K562 (cell line): ENCODE data around the gene LIMS3. TPM values are rescaled to one million over a fixed set of nuclear protein-coding genes. Genes with fewer than 3 reads are reported as not detected.
"Not testable (repeated sequence)": the region's sequence is repeated elsewhere in the genome, so short reads cannot be mapped to it uniquely, and the experiment has no call there.

Experiments used
- ATAC-seq: fragments of 200-7000 bp; cut with Tn5 transposase; 3 replicates; pipeline ENCODE4 v1.9.1; 2020; ENCODE audit warnings: moderate library complexity
- Bru-seq: library from RNA; stranded (reverse); fragments of 400-500 nt; gene quantifications from one replicate; lab custom pipeline; 2021; lab: Mats Ljungman, UMichigan
- BruChase-seq, 2 experiments: library from RNA; stranded (reverse); fragments of 400-500 nt; gene quantifications; one replicate each; lab custom pipeline; 2021; lab: Mats Ljungman, UMichigan
- BruUV-seq: library from RNA; stranded (reverse); fragments of 400-500 nt; replicated peaks from 2 replicates; lab custom pipeline; 2021; lab: Mats Ljungman, UMichigan
- CTCF ChIA-PET: fragments of 300-600 bp; formaldehyde crosslinking; extraction: SDS; loops from one replicate; lab custom pipeline; 2021; ENCODE audit warnings: low intra/inter-chr PET ratio; lab: Yijun Ruan, JAX
- POLR2A ChIA-PET: fragments of 300-600, 350-650 bp; sonication (Branson Sonifier 250); formaldehyde crosslinking; extraction: SDS; loops from one replicate; lab custom pipeline; 2021; ENCODE audit warnings: antibody characterized with exemption, inconsistent platforms; lab: Yijun Ruan, JAX
- DNase-seq, 4 experiments: peaks; one replicate each; pipeline versions ENCODE4 v3.0.0 to v3.0.0-alpha.2; 2011 to 2018; ENCODE audit warnings: low spot score in 3 of 4, mixed read lengths in 3 of 4; ENCODE audit errors: extremely low read depth in 1 of 4
- FAIRE-seq: peaks from 2 replicates; lab custom pipeline; 2011; peaks lifted over from hg19 to GRCh38; lab: Jason Lieb, UNC
- H2AFZ ChIP-seq: 2 replicates; pipeline ENCODE4 v1.6.0; 2011; ENCODE audit warnings: low read depth, low read length, control low read depth, inconsistent platforms
- H3K27ac ChIP-seq: fragments of 200-600 bp; 3 replicates; pipeline ENCODE4 v1.8.0; 2011; ENCODE audit warnings: low read depth, mild to moderate bottlenecking, control low read depth, inconsistent platforms, low read length, moderate library complexity, mixed read lengths; ENCODE audit errors: extremely low read depth
- H3K27me3 ChIP-seq, 2 experiments: fragments of 300-600 bp in 1 of 2; 2 replicates in 1 of 2; 3 replicates in 1 of 2; pipeline versions ENCODE4 v1.6.0 to v1.8.0; 2011; ENCODE audit warnings: inconsistent platforms in 2 of 2, low read length in 2 of 2, mild to moderate bottlenecking in 1 of 2, mixed read lengths in 1 of 2, moderate library complexity in 1 of 2; ENCODE audit not compliant: control insufficient read depth in 2 of 2, insufficient read depth in 2 of 2
- H3K36me3 ChIP-seq: fragments of 300-600 bp; 3 replicates; pipeline ENCODE4 v1.8.0; 2011; ENCODE audit warnings: mild to moderate bottlenecking, low read length, inconsistent platforms; ENCODE audit not compliant: control insufficient read depth, insufficient read depth
- H3K4me1 ChIP-seq, 2 experiments: fragments of 200-600 bp in 1 of 2; replicated peaks in 1 of 2; 2 replicates in 1 of 2; 3 replicates in 1 of 2; pipeline versions ENCODE4 v1.5.1 to v1.8.0; 2011; ENCODE audit warnings: inconsistent platforms in 2 of 2, low read length in 2 of 2, mild to moderate bottlenecking in 1 of 2, mixed read lengths in 1 of 2, moderate library complexity in 1 of 2; ENCODE audit not compliant: control insufficient read depth in 2 of 2, insufficient read depth in 2 of 2
- H3K4me2 ChIP-seq: 2 replicates; pipeline ENCODE4 v1.6.1; 2011; ENCODE audit warnings: low read length, control low read depth, inconsistent platforms, mixed read lengths; ENCODE audit not compliant: insufficient read depth
- H3K4me3 ChIP-seq: fragments of 200-600 bp; sonication (generic), shearing (Covaris generic); 2 replicates; pipeline ENCODE4 v1.5.1; 2016; ENCODE audit warnings: control low read depth, inconsistent platforms
- H3K79me2 ChIP-seq: fragments of 200-600 bp; 3 replicates; pipeline ENCODE4 v1.8.0; 2011; ENCODE audit warnings: low read length, inconsistent platforms; ENCODE audit not compliant: control insufficient read depth, insufficient read depth
- H3K9ac ChIP-seq, 2 experiments: 2 replicates each; pipeline versions ENCODE4 v1.6.0 to v1.6.1; 2011; ENCODE audit warnings: low read depth in 2 of 2, low read length in 2 of 2, control low read depth in 1 of 2, inconsistent platforms in 1 of 2, mild to moderate bottlenecking in 1 of 2, mixed read lengths in 1 of 2; ENCODE audit not compliant: insufficient read depth in 1 of 2
- H3K9me1 ChIP-seq: one replicate; pipeline ENCODE4 v1.6.0; 2011; ENCODE audit warnings: inconsistent platforms, mild to moderate bottlenecking, low read length, moderate library complexity; ENCODE audit not compliant: control insufficient read depth, insufficient read depth
- H3K9me3 ChIP-seq: replicated peaks from 2 replicates; pipeline ENCODE4 v1.5.1; 2011; ENCODE audit warnings: low read depth, low read length, inconsistent platforms; ENCODE audit not compliant: control insufficient read depth, insufficient read depth
- H4K20me1 ChIP-seq: replicated peaks from 2 replicates; pipeline ENCODE4 v1.6.1; 2011; ENCODE audit warnings: low read length, inconsistent platforms, mixed read lengths; ENCODE audit not compliant: control insufficient read depth, insufficient read depth
- WGBS: fragments of 100-300 bp; shearing (Covaris generic); methylation state at CpG from one replicate; pipeline ENCODE4 v1.1.6; 2016; ENCODE audit warnings: low coverage, mixed read lengths; ENCODE audit not compliant: insufficient coverage; ENCODE audit errors: missing lambda C conversion rate; 5-methylcytosine and 5-hydroxymethylcytosine counted together
- in situ Hi-C: fragments of 300-500 bp; cut with MboI; formaldehyde crosslinking; loops from 4 replicates; pipeline ENCODE4 v1.15.0; 2018; ENCODE audit warnings: inconsistent platforms, mixed read lengths
- intact Hi-C: fragments of 100-400 bp; cut with micrococcal nuclease; formaldehyde crosslinking; loops from 2 replicates; pipeline ENCODE4 v1.14.2; 2022
- long read RNA-seq, 3 experiments: library from polyadenylated mRNA in 2 of 3; library from RNA in 1 of 3; unstranded in 2 of 3; stranded (forward) in 1 of 3; transcript quantifications; one replicate each; pipeline ENCODE4 v2.0.0, GENCODE V29; 2019 to 2022
- polyA minus RNA-seq, 3 experiments: library from RNA; depleted of rRNA, polyadenylated mRNA; stranded (reverse); fragments of >200 nt; gene quantifications; 2 replicates each; pipeline ENCODE4 v1.2.3, GENCODE V29; 2011
- polyA plus RNA-seq, 8 experiments: library from polyadenylated mRNA; depleted of rRNA in 4 of 8; stranded (reverse) in 5 of 8; unstranded in 3 of 8; fragments of >200 nt; fragmentation: Nextera tagmentation in 2 of 8; fragmentation: Illumina TruSeq in 1 of 8; extraction: Ambion mirVana in 2 of 8; extraction: Trizol in 1 of 8; gene quantifications; 2 replicates each; pipeline versions ENCODE4 v1.2.1 to v1.2.3, GENCODE V29; 2011 to 2014; ENCODE audit warnings: inconsistent platforms in 1 of 8, missing spikeins in 1 of 8
- total RNA-seq, 7 experiments: library from RNA; depleted of rRNA in 6 of 7; stranded (reverse); fragments of >200 nt in 6 of 7; fragmentation: Illumina TruSeq in 2 of 7; extraction: Trizol in 2 of 7; gene quantifications; 2 replicates each; pipeline versions ENCODE4 v1.2.1 to v1.2.3, GENCODE V29; 2011 to 2021; ENCODE audit warnings: low replicate concordance in 1 of 7

Gene LIMS3, protein sequence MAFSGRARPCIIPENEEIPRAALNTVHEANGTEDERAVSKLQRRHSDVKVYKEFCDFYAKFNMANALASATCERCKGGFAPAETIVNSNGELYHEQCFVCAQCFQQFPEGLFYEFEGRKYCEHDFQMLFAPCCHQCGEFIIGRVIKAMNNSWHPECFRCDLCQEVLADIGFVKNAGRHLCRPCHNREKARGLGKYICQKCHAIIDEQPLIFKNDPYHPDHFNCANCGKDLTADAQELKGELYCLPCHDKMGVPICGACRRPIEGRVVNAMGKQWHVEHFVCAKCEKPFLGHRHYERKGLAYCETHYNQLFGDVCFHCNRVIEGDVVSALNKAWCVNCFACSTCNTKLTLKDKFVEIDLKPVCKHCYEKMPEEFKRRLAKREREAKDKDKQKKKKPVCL
- 0.67 and 2.2 TPM in 2 replicates for total RNA-seq (2011; cell fraction: chromatin; rRNA removed; ENCODE audit: low replicate concordance)
- total RNA-seq (2011; cell fraction: nucleolus; rRNA removed), result 0.83 and 1.3 TPM in 2 replicates
- 1.9 and 3.6 TPM in 2 replicates for total RNA-seq (2011; cell fraction: nucleoplasm; rRNA removed)
- 0.77 and 1.2 TPM in 2 replicates for total RNA-seq (2014; rRNA removed)
- 2.1 and 2.9 TPM in 2 replicates for total RNA-seq (2014; rRNA removed; fragmentation: Illumina TruSeq; extraction: Trizol)
- total RNA-seq (2015; rRNA removed; fragmentation: Illumina TruSeq; extraction: Trizol), result 0.36 and 2.1 TPM in 2 replicates
- 0.74 and 1.8 TPM in 2 replicates for total RNA-seq (2021)
- 1.5 and 4.5 TPM in 2 replicates for polyA plus RNA-seq (2011; rRNA removed)
- 0.42 and 0.72 TPM in 2 replicates for polyA plus RNA-seq (2011; cell fraction: cytosol; rRNA removed)
- polyA plus RNA-seq (2011; cell fraction: nucleus; rRNA removed), result 0.14 and 0.37 TPM in 2 replicates
- polyA plus RNA-seq (2012), result 0.69 and 2.8 TPM in 2 replicates
- polyA plus RNA-seq (2014; fragmentation: Illumina TruSeq; extraction: Trizol), result 1.2 and 1.5 TPM in 2 replicates
- 1 to 10 TPM; 1.5 to 1.9 TPM for polyA plus RNA-seq (2014; fragmentation: Nextera tagmentation; extraction: Ambion mirVana)
- polyA plus RNA-seq (2014; rRNA removed), result 0.73 and 1.9 TPM in 2 replicates
- polyA minus RNA-seq (2011; rRNA and poly(A)+ RNA removed), result 1.2 and 2.1 TPM in 2 replicates
- polyA minus RNA-seq (2011; cell fraction: cytosol; rRNA and poly(A)+ RNA removed), result 5.0 TPM in 1 of 2 replicates, not detected in the other
- polyA minus RNA-seq (2011; cell fraction: nucleus; rRNA and poly(A)+ RNA removed), result 0.67 and 0.89 TPM in 2 replicates
- Bru-seq, nascent RNA, result not detected
- BruChase-seq, experiment 1, labeled RNA remaining after a 2-hour chase, result not detected
- BruChase-seq, experiment 2, labeled RNA remaining after a 6-hour chase, result not detected
- long read RNA-seq, experiment 1, result 0 reads
- long read RNA-seq, experiment 2, result 0 reads
- long read RNA-seq, experiment 3, result 0 reads

DNA sequence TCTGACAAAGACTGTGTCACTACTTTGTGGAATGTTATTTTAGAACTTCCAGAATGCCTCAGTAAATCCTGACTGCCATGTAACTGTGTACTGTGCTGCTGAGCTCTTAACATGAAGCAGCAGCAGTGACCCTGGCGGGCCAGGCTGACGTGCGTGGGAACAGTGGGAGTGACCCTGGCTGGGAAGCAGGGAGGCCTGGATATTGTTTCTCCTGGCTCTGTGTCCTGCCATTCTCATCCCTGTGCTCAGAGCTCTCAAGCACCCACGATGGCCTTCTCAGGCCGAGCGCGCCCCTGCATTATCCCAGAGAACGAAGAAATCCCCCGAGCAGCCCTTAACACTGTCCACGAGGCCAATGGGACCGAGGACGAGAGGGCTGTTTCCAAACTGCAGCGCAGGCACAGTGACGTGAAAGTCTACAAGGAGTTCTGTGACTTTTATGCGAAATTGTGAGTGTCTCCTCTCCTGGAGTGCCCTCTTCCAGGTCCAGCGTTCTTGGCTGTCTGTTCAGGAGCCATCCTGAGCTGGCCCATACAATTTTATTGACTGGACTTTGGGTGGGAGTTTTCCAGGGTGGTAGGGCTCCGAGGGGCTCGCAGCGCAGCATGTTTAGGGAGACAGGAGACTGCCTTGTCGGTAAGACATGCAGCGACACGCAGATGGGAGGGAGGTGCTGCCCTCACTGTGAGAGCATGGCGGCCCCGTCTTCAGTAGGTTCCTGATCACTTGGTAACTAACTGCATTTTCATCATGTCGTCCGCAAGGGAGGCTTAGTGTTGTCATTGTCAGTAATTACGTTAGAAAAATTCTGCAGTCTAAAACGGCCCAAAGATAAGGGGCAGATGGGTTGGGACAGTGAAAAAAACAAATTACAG lies at the start of gene LIMS3:
LIMS3 (plus strand) TSS at position 227 of the 875 bp plus-strand sequence; CDS start at position 268, 41 bp downstream.
- WGBS, result no CpG with 5 or more reads among the region's 28 CpGs
- H4K20me1 ChIP-seq, H3K27me3 ChIP-seq, CTCF ChIA-PET, H3K27ac ChIP-seq, DNase-seq, H3K4me2 ChIP-seq, H2AFZ ChIP-seq, H3K4me3 ChIP-seq, H3K36me3 ChIP-seq, H3K9me3 ChIP-seq, H3K79me2 ChIP-seq, intact Hi-C loops, H3K9ac ChIP-seq, BruUV-seq, in situ Hi-C loops, H3K4me1 ChIP-seq, H3K9me1 ChIP-seq, POLR2A ChIA-PET, FAIRE-seq: not testable (repeated sequence)
- peak; percentile 82 for ATAC-seq

DNA sequence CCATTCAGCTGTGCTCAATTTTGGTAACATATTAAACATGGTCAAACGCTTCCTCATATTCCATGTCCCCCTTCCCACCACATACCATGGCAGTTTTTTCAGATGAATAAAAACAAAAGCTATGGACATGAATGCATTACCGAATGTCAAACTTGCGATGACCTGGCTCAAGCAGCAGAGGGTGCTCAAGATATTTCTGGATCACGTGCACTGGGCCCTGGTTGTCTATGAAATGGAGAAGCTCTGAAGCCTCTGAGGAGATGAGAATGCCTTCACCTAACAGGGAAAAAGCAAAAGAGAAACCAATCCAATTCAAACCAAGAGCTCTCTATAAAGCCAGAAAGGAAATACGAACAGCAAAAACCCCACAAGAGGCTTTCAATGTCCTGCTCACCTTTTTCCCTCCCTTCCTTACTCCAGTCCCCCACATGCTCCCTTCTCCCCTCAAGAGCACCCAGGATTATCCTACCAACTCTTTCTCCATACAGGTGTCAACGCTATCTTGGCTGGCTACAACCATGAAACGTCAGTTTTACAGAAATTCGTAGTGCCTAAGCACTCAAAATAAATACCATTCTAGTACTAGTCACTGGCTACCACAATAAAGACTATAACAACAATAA lies 27.2 kb upstream of the LIMS3 start:
- H3K9me3 ChIP-seq, H3K79me2 ChIP-seq, in situ Hi-C loops, intact Hi-C loops, H4K20me1 ChIP-seq, H3K4me2 ChIP-seq, H2AFZ ChIP-seq, H3K9me1 ChIP-seq, H3K4me1 ChIP-seq, CTCF ChIA-PET, H3K4me3 ChIP-seq, H3K27me3 ChIP-seq, H3K36me3 ChIP-seq, DNase-seq, H3K27ac ChIP-seq, H3K9ac ChIP-seq, POLR2A ChIA-PET, BruUV-seq: not testable (repeated sequence)
- ATAC-seq, result peak; percentile 88
- WGBS, result no CpG with 5 or more reads among the region's 8 CpGs
- FAIRE-seq, result peak; percentile 81

DNA sequence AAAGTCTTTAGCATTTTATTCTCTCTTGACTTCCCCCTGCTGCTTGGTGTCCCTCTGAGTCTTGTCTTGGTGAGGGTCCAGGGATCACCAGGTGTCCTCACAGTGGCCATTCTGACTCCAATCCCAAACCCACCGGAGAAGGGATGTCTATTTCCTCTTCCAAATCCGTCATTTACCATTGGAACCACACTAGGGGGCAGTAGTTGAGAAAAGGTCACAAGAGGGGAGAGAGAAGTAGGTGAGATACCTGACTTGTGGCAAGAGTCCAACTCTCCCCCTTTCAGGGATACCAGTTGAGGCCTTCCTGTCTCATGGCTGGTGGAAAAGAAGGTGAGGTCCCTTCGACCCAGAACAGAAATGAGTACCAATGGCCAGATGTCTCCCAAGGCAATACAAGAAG lies 21.9 kb upstream of the LIMS3 start:
- CTCF ChIA-PET, H3K36me3 ChIP-seq, H3K9ac ChIP-seq, H3K9me1 ChIP-seq, BruUV-seq, H3K4me2 ChIP-seq, H3K79me2 ChIP-seq, H3K4me1 ChIP-seq, H3K27ac ChIP-seq, in situ Hi-C loops, FAIRE-seq, H4K20me1 ChIP-seq, H3K9me3 ChIP-seq, ATAC-seq, H2AFZ ChIP-seq, H3K4me3 ChIP-seq, POLR2A ChIA-PET, H3K27me3 ChIP-seq, DNase-seq, intact Hi-C loops: not testable (repeated sequence)
- WGBS, result no CpG with 5 or more reads among the region's 3 CpGs
